GM12892 (cell line): Measurements from ENCODE around the gene CLDN19.

Source experiments
- POLR2A ChIP-seq: IDR thresholded peaks from 2 replicates; pipeline ENCODE4 v1.6.1; 2011; ENCODE audit warnings: low read depth, low read length, control low read depth
- POLR2AphosphoS5 ChIP-seq: IDR thresholded peaks from 2 replicates; pipeline ENCODE4 v1.6.1; 2011; ENCODE audit warnings: low read depth, low read length, control low read depth
- TAF1 ChIP-seq: IDR thresholded peaks from 2 replicates; pipeline ENCODE4 v1.6.1; 2011; ENCODE audit warnings: low read depth, mild to moderate bottlenecking, control low read depth, low read length, borderline replicate concordance

DNA sequence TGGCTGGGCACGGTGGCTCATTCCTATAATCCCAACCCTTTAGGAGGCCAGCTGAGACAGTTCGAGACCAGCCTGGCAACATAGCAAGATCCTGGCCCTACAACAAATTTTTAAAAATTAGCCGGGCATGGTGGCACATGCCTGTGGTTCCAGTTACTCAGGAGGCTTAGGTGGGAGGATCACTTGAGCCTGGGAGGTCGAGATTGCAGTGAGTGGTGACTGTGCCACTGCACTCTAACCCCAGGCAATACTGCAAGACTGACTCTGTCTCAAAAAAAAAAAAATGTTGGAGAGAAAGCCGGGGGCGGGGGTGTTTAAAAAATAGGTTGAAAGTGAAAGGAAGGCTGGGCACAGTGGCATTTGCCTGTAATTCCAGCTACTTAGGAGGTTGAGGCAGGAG, 16.5 kb downstream of the CLDN19 start:
- TF ChIP-seq TAF1: no peak
- no peak for TF ChIP-seq POLR2AphosphoS5
- TF ChIP-seq POLR2A: no peak
